ENCODE measurements around the gene NOP9.

Gene NOP9

GRCh38 chr14:24270537-24271133 lies 29.0 kb upstream of the NOP9 start:
- Histone ChIP-seq H3K36me3 (ENCODE audit: insufficient read depth, low read length) (peaks cover 14% of the 10 kb centered on the region; the same call in 1 of the 2 replicates), H4K20me1 (ENCODE audit: insufficient read depth, low read length) (no peaks in the 10 kb centered on the region), H3K4me2 (ENCODE audit: insufficient read depth, low read length) (peak overlapping the region; percentile 90), H2AFZ (ENCODE audit: low read depth, low read length) (peak overlapping the region; percentile 93), H3K27ac (ENCODE audit: low read length) (peak overlapping the region; percentile 95), H3K9ac (ENCODE audit: low read depth, low read length) (peak overlapping the region; percentile 95), H3K79me2 (ENCODE audit: insufficient read depth, low read length) (peaks cover 6% of the 10 kb centered on the region; the same call in 1 of the 2 replicates), H3K9me3 (ENCODE audit: insufficient read depth, low read length, severe bottlenecking) (no peaks in the 10 kb centered on the region), H3K4me3 (ENCODE audit: low read depth in 1 of 2, low read length in 2 of 2) (peak overlapping the region; percentile 66 to 78; a peak in 3 of 4 replicates), H3K4me1 (ENCODE audit: insufficient read depth, low read length) (peaks cover 27% of the 10 kb centered on the region), H3K27me3 (ENCODE audit: insufficient read depth, low read length, poor library complexity) (no peaks in the 10 kb centered on the region)
- DNase-seq (no peak), ATAC-seq (ENCODE audit: insufficient read depth, low read depth) (no peak)
- no peak for TF ChIP-seq EZH2 (IDR thresholded peaks at IDR 0.05; ENCODE audit: borderline replicate concordance, low read depth, low read length, severe bottlenecking)
- TF ChIP-seq, protein P1, sequence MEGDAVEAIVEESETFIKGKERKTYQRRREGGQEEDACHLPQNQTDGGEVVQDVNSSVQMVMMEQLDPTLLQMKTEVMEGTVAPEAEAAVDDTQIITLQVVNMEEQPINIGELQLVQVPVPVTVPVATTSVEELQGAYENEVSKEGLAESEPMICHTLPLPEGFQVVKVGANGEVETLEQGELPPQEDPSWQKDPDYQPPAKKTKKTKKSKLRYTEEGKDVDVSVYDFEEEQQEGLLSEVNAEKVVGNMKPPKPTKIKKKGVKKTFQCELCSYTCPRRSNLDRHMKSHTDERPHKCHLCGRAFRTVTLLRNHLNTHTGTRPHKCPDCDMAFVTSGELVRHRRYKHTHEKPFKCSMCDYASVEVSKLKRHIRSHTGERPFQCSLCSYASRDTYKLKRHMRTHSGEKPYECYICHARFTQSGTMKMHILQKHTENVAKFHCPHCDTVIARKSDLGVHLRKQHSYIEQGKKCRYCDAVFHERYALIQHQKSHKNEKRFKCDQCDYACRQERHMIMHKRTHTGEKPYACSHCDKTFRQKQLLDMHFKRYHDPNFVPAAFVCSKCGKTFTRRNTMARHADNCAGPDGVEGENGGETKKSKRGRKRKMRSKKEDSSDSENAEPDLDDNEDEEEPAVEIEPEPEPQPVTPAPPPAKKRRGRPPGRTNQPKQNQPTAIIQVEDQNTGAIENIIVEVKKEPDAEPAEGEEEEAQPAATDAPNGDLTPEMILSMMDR (IDR thresholded peaks at IDR 0.05; ENCODE audit: borderline replicate concordance, extremely low read depth, low read length, poor library complexity, severe bottlenecking) = no peak

GRCh38 chr14:24271134-24271833 lies 28.4 kb upstream of the NOP9 start, which contains the start of gene RABGGTA:
TSS of gene RABGGTA (minus strand) at chr14:24271597. CDS start at chr14:24271115, 482 bp downstream.
- no peak for TF ChIP-seq EZH2 (IDR thresholded peaks at IDR 0.05; ENCODE audit: borderline replicate concordance, low read depth, low read length, severe bottlenecking)
- TF ChIP-seq, protein P1 (IDR thresholded peaks at IDR 0.05; ENCODE audit: borderline replicate concordance, extremely low read depth, low read length, poor library complexity, severe bottlenecking) = peak; percentile 91
- H3K4me3 ChIP-seq (ENCODE audit: low read depth in 1 of 2, low read length in 2 of 2) = peak within 1 kb of the TSS; percentile 66 to 78
- H3K79me2 ChIP-seq (ENCODE audit: insufficient read depth, low read length) = peaks cover 6% of the 10 kb centered on the region; the same call in 1 of the 2 replicates
- ATAC-seq (ENCODE audit: insufficient read depth, low read depth) (peak; percentile 97), DNase-seq (peak; percentile 90)
- H2AFZ ChIP-seq (ENCODE audit: low read depth, low read length) = peak within 1 kb of the TSS; percentile 93
- H4K20me1 ChIP-seq (ENCODE audit: insufficient read depth, low read length) = no peaks in the 10 kb centered on the region
- peak within 1 kb of the TSS; percentile 90 for H3K4me2 ChIP-seq (ENCODE audit: insufficient read depth, low read length)
- peak within 1 kb of the TSS; percentile 95 for H3K9ac ChIP-seq (ENCODE audit: low read depth, low read length)
- peaks cover 27% of the 10 kb centered on the region for H3K4me1 ChIP-seq (ENCODE audit: insufficient read depth, low read length)
- H3K36me3 ChIP-seq (ENCODE audit: insufficient read depth, low read length) = peaks cover 13% of the 10 kb centered on the region; the same call in 1 of the 2 replicates
- no peaks in the 10 kb centered on the region for H3K9me3 ChIP-seq (ENCODE audit: insufficient read depth, low read length, severe bottlenecking)
- H3K27ac ChIP-seq (ENCODE audit: low read length) = peak within 1 kb of the TSS; percentile 95
- no peaks in the 10 kb centered on the region for H3K27me3 ChIP-seq (ENCODE audit: insufficient read depth, low read length, poor library complexity)

DNA sequence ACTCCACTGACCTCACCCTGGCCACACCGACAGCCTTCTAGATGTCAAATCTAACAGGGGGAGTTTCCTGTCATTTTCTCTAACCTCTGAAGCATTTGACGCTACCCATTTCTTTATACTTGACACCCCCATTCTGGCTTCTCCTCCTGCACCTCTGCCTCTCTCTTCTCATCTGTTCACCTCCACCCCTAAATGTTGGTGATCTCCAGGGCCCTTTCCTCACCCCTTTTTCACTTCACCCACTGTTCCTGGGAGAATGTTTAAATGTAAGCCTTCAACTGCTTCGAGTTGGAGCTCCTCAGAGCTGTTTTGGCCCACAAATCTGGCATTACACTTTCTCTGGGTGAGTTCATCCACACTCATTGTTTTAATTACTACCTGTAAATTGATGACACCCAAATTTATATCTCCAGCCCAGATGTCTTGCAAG lies 27.8 kb upstream of the NOP9 start:
- Histone ChIP-seq H3K9ac (ENCODE audit: low read depth, low read length) (peak overlapping the region; percentile 95), H3K79me2 (ENCODE audit: insufficient read depth, low read length) (peaks cover 6% of the 10 kb centered on the region; the same call in 1 of the 2 replicates), H4K20me1 (ENCODE audit: insufficient read depth, low read length) (no peaks in the 10 kb centered on the region), H3K27ac (ENCODE audit: low read length) (peak overlapping the region; percentile 95), H3K4me2 (ENCODE audit: insufficient read depth, low read length) (peak overlapping the region; percentile 90), H2AFZ (ENCODE audit: low read depth, low read length) (peak overlapping the region; percentile 93), H3K4me3 (ENCODE audit: low read depth in 1 of 2, low read length in 2 of 2) (peak overlapping the region; percentile 66 to 78), H3K27me3 (ENCODE audit: insufficient read depth, low read length, poor library complexity) (no peaks in the 10 kb centered on the region), H3K4me1 (ENCODE audit: insufficient read depth, low read length) (peaks cover 27% of the 10 kb centered on the region), H3K36me3 (ENCODE audit: insufficient read depth, low read length) (peaks cover 8% of the 10 kb centered on the region; the same call in 1 of the 2 replicates), H3K9me3 (ENCODE audit: insufficient read depth, low read length, severe bottlenecking) (no peaks in the 10 kb centered on the region)
- DNase-seq = no peak
- no peak for ATAC-seq (ENCODE audit: insufficient read depth, low read depth)
- no peak for TF ChIP-seq EZH2 (IDR thresholded peaks at IDR 0.05; ENCODE audit: borderline replicate concordance, low read depth, low read length, severe bottlenecking)
- TF ChIP-seq, protein P1 (IDR thresholded peaks at IDR 0.05; ENCODE audit: borderline replicate concordance, extremely low read depth, low read length, poor library complexity, severe bottlenecking) = no peak
